Mesenchymal stem cell (in vitro differentiated cells and primary cell): ENCODE results near the gene PDE9A.

Source experiments
- DNase-seq: peaks from one replicate; pipeline ENCODE4 v3.0.0-alpha.2; 2013
- H2AFZ ChIP-seq: one replicate; pipeline ENCODE4 v1.6.1; 2013; ENCODE audit warnings: low read depth, mild to moderate bottlenecking, control low read depth, inconsistent platforms, low read length, moderate library complexity
- H2AK5ac ChIP-seq: 2 replicates; pipeline ENCODE4 v1.6.1; 2013; ENCODE audit warnings: low read length, moderate library complexity, mild to moderate bottlenecking, inconsistent platforms; ENCODE audit not compliant: severe bottlenecking
- H2BK120ac ChIP-seq: one replicate; pipeline ENCODE4 v1.6.1; 2013; ENCODE audit warnings: low read depth, mild to moderate bottlenecking, inconsistent platforms, low read length, moderate library complexity
- H2BK12ac ChIP-seq, 2 experiments: one replicate each; pipeline ENCODE4 v1.6.1; 2013; ENCODE audit warnings: inconsistent platforms in 2 of 2, low read length in 2 of 2, mild to moderate bottlenecking in 2 of 2, moderate library complexity in 2 of 2, control low read depth in 1 of 2
- H2BK15ac ChIP-seq: one replicate; pipeline ENCODE4 v1.6.1; 2013; ENCODE audit warnings: mild to moderate bottlenecking, low read depth, inconsistent platforms; ENCODE audit not compliant: poor library complexity, severe bottlenecking
- H2BK5ac ChIP-seq: 2 replicates; pipeline ENCODE4 v1.6.1; 2013; ENCODE audit warnings: low read depth, mild to moderate bottlenecking, low read length, control low read depth, inconsistent platforms; ENCODE audit not compliant: poor library complexity, severe bottlenecking
- H3K14ac ChIP-seq, 2 experiments: one replicate each; pipeline ENCODE4 v1.6.1; 2013; ENCODE audit warnings: inconsistent platforms in 2 of 2, low read length in 2 of 2, control low read depth in 1 of 2, mild to moderate bottlenecking in 1 of 2, moderate library complexity in 1 of 2
- H3K18ac ChIP-seq, 2 experiments: one replicate each; pipeline ENCODE4 v1.6.1; 2013; ENCODE audit warnings: inconsistent platforms in 2 of 2, low read length in 2 of 2, control low read depth in 1 of 2, low read depth in 1 of 2, mild to moderate bottlenecking in 1 of 2
- H3K23ac ChIP-seq, 2 experiments: one replicate each; pipeline ENCODE4 v1.6.1; 2013; ENCODE audit warnings: inconsistent platforms in 2 of 2, low read length in 2 of 2, mild to moderate bottlenecking in 2 of 2, moderate library complexity in 2 of 2, control low read depth in 1 of 2
- H3K27ac ChIP-seq: 2 replicates; pipeline ENCODE4 v1.5.1; 2013; ENCODE audit warnings: mild to moderate bottlenecking, moderate library complexity, low read length, control low read depth, inconsistent platforms; ENCODE audit not compliant: poor library complexity, severe bottlenecking
- H3K27me3 ChIP-seq, 2 experiments: 2 replicates each; pipeline versions ENCODE4 v1.6.1 to v1.7.0; 2013; ENCODE audit warnings: low read length in 2 of 2, mild to moderate bottlenecking in 2 of 2, moderate library complexity in 2 of 2, control low read depth in 1 of 2, inconsistent platforms in 1 of 2; ENCODE audit not compliant: control insufficient read depth in 1 of 2, insufficient read depth in 1 of 2
- H3K36me3 ChIP-seq, 2 experiments: 2 replicates each; pipeline versions ENCODE4 v1.6.1 to v1.7.0; 2013; ENCODE audit warnings: low read length in 2 of 2, control low read depth in 1 of 2, inconsistent platforms in 1 of 2, low read depth in 1 of 2, mild to moderate bottlenecking in 1 of 2; ENCODE audit not compliant: insufficient read depth in 2 of 2, control insufficient read depth in 1 of 2
- H3K4ac ChIP-seq, 2 experiments: one replicate each; pipeline ENCODE4 v1.6.1; 2013; ENCODE audit warnings: inconsistent platforms in 2 of 2, low read length in 2 of 2, mild to moderate bottlenecking in 2 of 2, moderate library complexity in 2 of 2, control low read depth in 1 of 2, low read depth in 1 of 2
- H3K4me1 ChIP-seq: 2 replicates; pipeline ENCODE4 v1.6.1; 2013; ENCODE audit warnings: low read depth, low read length, control low read depth; ENCODE audit not compliant: control insufficient read depth, insufficient read depth
- H3K4me2 ChIP-seq: 2 replicates; pipeline ENCODE4 v1.6.1; 2013; ENCODE audit warnings: low read length, mild to moderate bottlenecking, inconsistent platforms; ENCODE audit not compliant: poor library complexity, severe bottlenecking
- H3K4me3 ChIP-seq, 2 experiments: 2 replicates each; pipeline versions ENCODE4 v1.5.1 to v1.7.0; 2013; ENCODE audit warnings: low read length in 2 of 2, mild to moderate bottlenecking in 2 of 2, control low read depth in 1 of 2, low read depth in 1 of 2; ENCODE audit not compliant: insufficient read depth in 1 of 2
- H3K79me1 ChIP-seq: replicated peaks from 2 replicates; pipeline ENCODE4 v1.6.1; 2013; ENCODE audit warnings: mild to moderate bottlenecking, control low read depth, low read length, inconsistent platforms; ENCODE audit not compliant: poor library complexity, severe bottlenecking
- H3K9ac ChIP-seq: 2 replicates; pipeline ENCODE4 v1.7.0; 2013; ENCODE audit warnings: mild to moderate bottlenecking, low read length, moderate library complexity
- H3K9me3 ChIP-seq: 2 replicates; pipeline ENCODE4 v1.7.0; 2013; ENCODE audit warnings: mild to moderate bottlenecking, low read length; ENCODE audit not compliant: control insufficient read depth
- H4K8ac ChIP-seq: one replicate; pipeline ENCODE4 v1.6.1; 2013; ENCODE audit warnings: inconsistent platforms, mild to moderate bottlenecking, low read length, moderate library complexity
- H4K91ac ChIP-seq: one replicate; pipeline ENCODE4 v1.6.1; 2013; ENCODE audit warnings: mild to moderate bottlenecking, low read length, inconsistent platforms
- WGBS: methylation state at CpG from one replicate; pipeline ENCODE4 v1.1.7; 2013; ENCODE audit warnings: mixed read lengths; 5-methylcytosine and 5-hydroxymethylcytosine counted together

The PDE9A gene

GRCh38 chr21:42670058-42670880, 16.8 kb downstream of the PDE9A start:
- H2BK5ac ChIP-seq, result no peak overlapping the region
- H3K14ac ChIP-seq, result peak overlapping the region in 1 of 2 experiments; percentile 23
- H2BK12ac ChIP-seq, result peak overlapping the region; percentile 2 to 18
- no peak for DNase-seq
- H2AK5ac ChIP-seq, result no peak overlapping the region
- peak overlapping the region in 1 of 2 experiments; percentile 23 for H3K23ac ChIP-seq
- H3K9ac ChIP-seq, result no peak overlapping the region
- H3K4ac ChIP-seq, result no peak overlapping the region
- H3K27ac ChIP-seq, result no peak overlapping the region
- H3K79me1 ChIP-seq, result peaks cover 1% of the 10 kb centered on the region
- H3K18ac ChIP-seq, result peak overlapping the region in 1 of 2 experiments; percentile 7
- H3K4me3 ChIP-seq, result no peak overlapping the region
- WGBS, result 64% methylated on average over 8 of the region's 8 CpGs
- H2BK15ac ChIP-seq, result no peak overlapping the region
- H3K9me3 ChIP-seq, result no peaks in the 10 kb centered on the region
- H4K8ac ChIP-seq, result no peak overlapping the region
- no peak overlapping the region for H2AFZ ChIP-seq
- H3K27me3 ChIP-seq, result peaks cover 0 to 80% of the 10 kb centered on the region in 2 experiments
- H3K36me3 ChIP-seq, result peaks cover 0 to 12% of the 10 kb centered on the region in 2 experiments
- peak overlapping the region; percentile 25 for H4K91ac ChIP-seq
- no peak overlapping the region for H3K4me2 ChIP-seq
- no peak overlapping the region for H2BK120ac ChIP-seq
- peaks cover 24% of the 10 kb centered on the region for H3K4me1 ChIP-seq

GRCh38 chr21:42670884-42671283, 17.5 kb downstream of the PDE9A start:
- peak overlapping the region in 1 of 2 experiments; percentile 23 for H3K14ac ChIP-seq
- H3K4me1 ChIP-seq, result peaks cover 24% of the 10 kb centered on the region
- peak overlapping the region in 1 of 2 experiments; percentile 31 for H3K18ac ChIP-seq
- H4K8ac ChIP-seq, result no peak overlapping the region
- peaks cover 3 to 82% of the 10 kb centered on the region in 2 experiments for H3K27me3 ChIP-seq
- no peak overlapping the region for H2BK12ac ChIP-seq
- H2BK120ac ChIP-seq, result no peak overlapping the region
- no peak overlapping the region for H3K4ac ChIP-seq
- H3K79me1 ChIP-seq, result peaks cover 1% of the 10 kb centered on the region
- no peak overlapping the region for H2BK15ac ChIP-seq
- no peak overlapping the region for H3K23ac ChIP-seq
- H4K91ac ChIP-seq, result no peak overlapping the region
- H2AK5ac ChIP-seq, result no peak overlapping the region
- H2AFZ ChIP-seq, result no peak overlapping the region
- H3K27ac ChIP-seq, result no peak overlapping the region
- peaks cover 0 to 6% of the 10 kb centered on the region in 2 experiments for H3K36me3 ChIP-seq
- no peak overlapping the region for H2BK5ac ChIP-seq
- no peak overlapping the region for H3K9ac ChIP-seq
- no peak overlapping the region for H3K4me2 ChIP-seq
- 76% methylated on average over 7 of the region's 9 CpGs for WGBS
- DNase-seq, result peak; percentile 24
- no peaks in the 10 kb centered on the region for H3K9me3 ChIP-seq
- no peak overlapping the region for H3K4me3 ChIP-seq

GRCh38 chr21:42671778-42672593, 18.6 kb downstream of the PDE9A start:
- no peaks in the 10 kb centered on the region for H3K36me3 ChIP-seq
- H3K79me1 ChIP-seq, result peaks cover 1% of the 10 kb centered on the region
- peak; percentile 22 for DNase-seq
- WGBS, result 86% methylated on average over 12 of the region's 15 CpGs
- H2BK15ac ChIP-seq, result peak overlapping the region; percentile 31
- H3K4me2 ChIP-seq, result no peak overlapping the region
- H3K9ac ChIP-seq, result no peak overlapping the region
- peak overlapping the region; percentile 56 for H2BK120ac ChIP-seq
- no peaks in the 10 kb centered on the region for H3K9me3 ChIP-seq
- H2AFZ ChIP-seq, result no peak overlapping the region
- H2BK5ac ChIP-seq, result no peak overlapping the region
- H2BK12ac ChIP-seq, result peak overlapping the region; percentile 88 to 92
- peak overlapping the region; percentile 89 for H4K8ac ChIP-seq
- H2AK5ac ChIP-seq, result no peak overlapping the region
- H3K14ac ChIP-seq, result peak overlapping the region in 1 of 2 experiments; percentile 73
- H3K4me3 ChIP-seq, result no peak overlapping the region
- H3K4me1 ChIP-seq, result peaks cover 29% of the 10 kb centered on the region
- H3K4ac ChIP-seq, result peak overlapping the region; percentile 5 to 60
- H3K23ac ChIP-seq, result no peak overlapping the region
- no peak overlapping the region for H3K27ac ChIP-seq
- peak overlapping the region; percentile 17 to 79 for H3K18ac ChIP-seq
- H3K27me3 ChIP-seq, result peaks cover 9 to 83% of the 10 kb centered on the region in 2 experiments
- peak overlapping the region; percentile 47 for H4K91ac ChIP-seq
